SK-N-SH (cell line): ENCODE results near the gene GALM. TPM values are rescaled to one million over a fixed set of nuclear protein-coding genes. Genes with fewer than 3 reads are reported as not detected.

ENCODE experiments used
- CTCF ChIA-PET: fragments of 300-600, 350-600 bp; formaldehyde crosslinking; extraction: SDS; loops from one replicate; lab custom pipeline; 2021; lab: Yijun Ruan, JAX
- POLR2A ChIA-PET: fragments of 350-600 bp; sonication (Branson Sonifier 250); formaldehyde crosslinking; extraction: SDS; loops from one replicate; lab custom pipeline; 2020; ENCODE audit warnings: antibody characterized with exemption, inconsistent platforms; lab: Yijun Ruan, JAX
- DNase-seq: peaks from one replicate; pipeline ENCODE4 v3.0.0; 2012
- H2AFZ ChIP-seq: fragments of 200-600 bp; sonication (generic); 2 replicates; pipeline ENCODE4 v1.8.1; 2016; ENCODE audit warnings: antibody characterized with exemption, mild to moderate bottlenecking, low read depth
- H3F3A ChIP-seq: fragments of 200-600 bp; sonication (generic); replicated peaks from 2 replicates; pipeline ENCODE3; 2016; ENCODE audit warnings: antibody characterized with exemption, mild to moderate bottlenecking; ENCODE audit not compliant: insufficient read depth
- H3K27ac ChIP-seq, 2 experiments: fragments of 200-500 bp in 1 of 2; fragments of 200-600 bp in 1 of 2; sonication (Bioruptor generic) in 1 of 2; sonication (generic), shearing (Covaris generic) in 1 of 2; 2 replicates each; pipeline versions ENCODE4 v1.5.1 to v1.6.1; 2014 to 2016; ENCODE audit warnings: low read depth in 2 of 2, inconsistent platforms in 1 of 2, low read length in 1 of 2, mild to moderate bottlenecking in 1 of 2, mixed read lengths in 1 of 2
- H3K27me3 ChIP-seq: fragments of 200-600 bp; sonication (generic), shearing (Covaris generic); 2 replicates; pipeline ENCODE4 v1.6.1; 2016; ENCODE audit warnings: mixed run types; ENCODE audit not compliant: insufficient read depth
- H3K36me3 ChIP-seq, 2 experiments: fragments of 200-500 bp in 1 of 2; fragments of 200-600 bp in 1 of 2; sonication (Bioruptor generic) in 1 of 2; sonication (generic) in 1 of 2; replicated peaks in 1 of 2; 2 replicates each; pipeline versions ENCODE3 to v1.5.1; 2014 to 2016; ENCODE audit warnings: low read length in 1 of 2, mild to moderate bottlenecking in 1 of 2; ENCODE audit not compliant: insufficient read depth in 2 of 2, control insufficient read depth in 1 of 2
- H3K4me1 ChIP-seq, 2 experiments: fragments of 200-500 bp in 1 of 2; fragments of 200-600 bp in 1 of 2; sonication (Bioruptor generic) in 1 of 2; sonication (generic), shearing (Covaris generic) in 1 of 2; 2 replicates each; pipeline versions ENCODE4 v1.5.1 to v1.6.1; 2014 to 2016; ENCODE audit warnings: low read depth in 1 of 2, low read length in 1 of 2, mixed run types in 1 of 2; ENCODE audit not compliant: insufficient read depth in 2 of 2, control insufficient read depth in 1 of 2
- H3K4me2 ChIP-seq: fragments of 200-600 bp; sonication (generic), shearing (Covaris generic); 2 replicates; pipeline ENCODE4 v1.6.1; 2017; ENCODE audit warnings: mixed run types
- H3K4me3 ChIP-seq, 2 experiments: fragments of 200-500 bp in 1 of 2; fragments of 200-600 bp in 1 of 2; sonication (Bioruptor generic) in 1 of 2; sonication (generic), shearing (Covaris generic) in 1 of 2; 2 replicates each; pipeline versions ENCODE4 v1.5.1 to v1.8.1; 2014 to 2016; ENCODE audit warnings: low read depth in 2 of 2, inconsistent platforms in 1 of 2, low read length in 1 of 2, mild to moderate bottlenecking in 1 of 2, mixed read lengths in 1 of 2, moderate library complexity in 1 of 2
- H3K79me2 ChIP-seq: fragments of 200-600 bp; sonication (generic); 2 replicates; pipeline ENCODE4 v1.8.1; 2017; ENCODE audit warnings: mild to moderate bottlenecking; ENCODE audit not compliant: insufficient read depth
- H3K9ac ChIP-seq: fragments of 200-600 bp; sonication (generic); 2 replicates; pipeline ENCODE4 v1.6.1; 2017; ENCODE audit warnings: mixed run types
- H3K9me2 ChIP-seq: fragments of 200-600 bp; sonication (generic); 2 replicates; pipeline ENCODE4 v1.6.1; 2017; ENCODE audit warnings: mixed run types
- H3K9me3 ChIP-seq: fragments of 200-600 bp; sonication (generic); 2 replicates; pipeline ENCODE4 v1.6.1; 2017; ENCODE audit warnings: mixed run types, mild to moderate bottlenecking, moderate library complexity
- H4K20me1 ChIP-seq: fragments of 200-600 bp; sonication (generic); 2 replicates; pipeline ENCODE4 v1.6.1; 2017; ENCODE audit warnings: mild to moderate bottlenecking, mixed run types; ENCODE audit not compliant: insufficient read depth
- CHD2 ChIP-seq: fragments of 150-350 bp; IDR thresholded peaks from 2 replicates; pipeline ENCODE4 v1.6.1; 2018; ENCODE audit warnings: low read length; ENCODE audit not compliant: partially characterized antibody
- FOXM1 ChIP-seq: IDR thresholded peaks from 2 replicates; pipeline ENCODE4 v1.4.0; 2012; ENCODE audit warnings: low read depth, mild to moderate bottlenecking
- MEF2A ChIP-seq: IDR thresholded peaks from 2 replicates; pipeline ENCODE4 v1.4.0; 2012; ENCODE audit warnings: low read depth, borderline replicate concordance
- NFIC ChIP-seq: IDR thresholded peaks from 2 replicates; pipeline ENCODE4 v1.4.0; 2012; ENCODE audit warnings: borderline replicate concordance
- POLR2AphosphoS5 ChIP-seq: IDR thresholded peaks from 2 replicates; pipeline ENCODE4 v1.6.1; 2012; ENCODE audit warnings: low read depth, low read length
- RAD21 ChIP-seq: IDR thresholded peaks from 2 replicates; pipeline ENCODE4 v1.6.1; 2012; ENCODE audit warnings: mild to moderate bottlenecking, low read length
- RXRA ChIP-seq: IDR thresholded peaks from 2 replicates; pipeline ENCODE4 v1.4.0; 2012; ENCODE audit warnings: low read depth, mild to moderate bottlenecking, borderline replicate concordance
- TAF1 ChIP-seq: IDR thresholded peaks from 2 replicates; pipeline ENCODE4 v1.6.1; 2012; ENCODE audit warnings: low read depth, mild to moderate bottlenecking, low read length, moderate library complexity, borderline replicate concordance
- TCF12 ChIP-seq: IDR thresholded peaks from 2 replicates; pipeline ENCODE4 v1.4.0; 2012
- WGBS: methylation state at CpG from one replicate; pipeline ENCODE4 v1.1.6; 2017; ENCODE audit warnings: low lambda C conversion rate; 5-methylcytosine and 5-hydroxymethylcytosine counted together
- polyA plus RNA-seq, 3 experiments: library from polyadenylated mRNA; depleted of rRNA; stranded (reverse); fragments of >200 nt; gene quantifications; 2 replicates each; pipeline ENCODE4 v1.2.3, GENCODE V29; 2012
- TF ChIP-seq, protein P1 (sequence below): IDR thresholded peaks from 2 replicates; pipeline ENCODE4 v1.4.0; 2012; ENCODE audit warnings: low read depth
- TF ChIP-seq, protein P2 (sequence below): IDR thresholded peaks from 2 replicates; pipeline ENCODE4; 2012
- TF ChIP-seq, protein P3 (sequence below): fragments of 150-350 bp; IDR thresholded peaks from 2 replicates; pipeline ENCODE4 v1.6.1; 2017; ENCODE audit warnings: antibody characterized with exemption, low read length, low read depth, borderline replicate concordance
- TF ChIP-seq, protein P4 (sequence below): IDR thresholded peaks from 2 replicates; pipeline ENCODE4 v1.6.1; 2012; ENCODE audit warnings: mild to moderate bottlenecking, low read depth, low read length, moderate library complexity

Gene GALM
- polyA plus RNA-seq, 1 of the 3 experiments (the other 2 are of a cell fraction) = 17.9 TPM

DNA sequence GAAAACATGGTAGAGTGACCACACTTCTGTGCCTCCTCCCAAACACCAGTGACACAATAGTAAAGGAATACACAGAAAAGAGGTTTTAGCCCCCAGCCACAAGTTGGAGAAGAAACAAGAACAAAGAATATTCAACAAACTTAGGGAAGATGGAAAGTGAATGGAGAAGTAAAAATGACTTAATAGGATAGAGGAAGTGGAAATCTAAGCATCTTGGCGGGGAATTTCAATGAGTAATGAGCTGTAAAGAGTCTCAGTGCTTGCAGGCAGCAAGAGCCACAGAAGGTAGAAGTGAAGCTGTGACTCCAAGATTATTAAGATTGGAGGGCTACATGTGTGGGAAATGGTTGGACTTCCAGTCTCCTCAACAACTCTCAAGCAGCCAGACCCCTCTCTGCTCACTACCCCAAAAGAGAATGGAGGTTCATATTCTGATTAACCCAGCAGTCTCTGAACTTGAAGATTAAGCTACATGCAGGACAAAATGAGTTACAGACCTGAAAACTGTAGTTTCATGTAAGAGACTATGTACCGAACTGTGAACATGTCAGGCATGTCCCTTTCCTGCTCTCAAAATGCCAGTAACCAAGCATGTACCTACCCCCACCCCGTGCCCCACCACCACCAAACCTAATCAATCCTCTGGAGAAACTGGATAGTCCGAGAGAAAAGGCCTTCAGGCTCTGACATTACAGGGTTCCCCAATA lies 46.3 kb upstream of the GALM start:
- no peak overlapping the region for H3K4me3 ChIP-seq
- H3K79me2 ChIP-seq = no peaks in the 10 kb centered on the region
- H4K20me1 ChIP-seq = no peaks in the 10 kb centered on the region
- H3K9me3 ChIP-seq = no peaks in the 10 kb centered on the region
- H3K4me1 ChIP-seq = no peaks in the 10 kb centered on the region
- H3K4me2 ChIP-seq = no peak overlapping the region
- no peaks in the 10 kb centered on the region for H3K27me3 ChIP-seq
- peak overlapping the region; percentile 35; the same call in 1 of the 2 replicates for H2AFZ ChIP-seq
- TF ChIP-seq, protein P1, sequence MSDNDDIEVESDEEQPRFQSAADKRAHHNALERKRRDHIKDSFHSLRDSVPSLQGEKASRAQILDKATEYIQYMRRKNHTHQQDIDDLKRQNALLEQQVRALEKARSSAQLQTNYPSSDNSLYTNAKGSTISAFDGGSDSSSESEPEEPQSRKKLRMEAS = no peak
- H3K9me2 ChIP-seq = no peaks in the 10 kb centered on the region
- H3K27ac ChIP-seq = peak overlapping the region in 1 of 2 experiments; percentile 26; a peak in 1 of 4 replicates
- POLR2A ChIA-PET = no interaction called here
- WGBS = 76% methylated on average over 4 of the region's 4 CpGs
- H3K36me3 ChIP-seq = no peaks in the 10 kb centered on the region
- no peaks in the 10 kb centered on the region for H3F3A ChIP-seq
- DNase-seq = no peak
- CTCF ChIA-PET = interaction anchor here (1.1 to 3.6 kb wide), 2 partner anchors 16 to 38 kb away, joined by 3 to 14 read pairs; no protein-coding TSS in a partner anchor
- no peak overlapping the region for H3K9ac ChIP-seq

DNA sequence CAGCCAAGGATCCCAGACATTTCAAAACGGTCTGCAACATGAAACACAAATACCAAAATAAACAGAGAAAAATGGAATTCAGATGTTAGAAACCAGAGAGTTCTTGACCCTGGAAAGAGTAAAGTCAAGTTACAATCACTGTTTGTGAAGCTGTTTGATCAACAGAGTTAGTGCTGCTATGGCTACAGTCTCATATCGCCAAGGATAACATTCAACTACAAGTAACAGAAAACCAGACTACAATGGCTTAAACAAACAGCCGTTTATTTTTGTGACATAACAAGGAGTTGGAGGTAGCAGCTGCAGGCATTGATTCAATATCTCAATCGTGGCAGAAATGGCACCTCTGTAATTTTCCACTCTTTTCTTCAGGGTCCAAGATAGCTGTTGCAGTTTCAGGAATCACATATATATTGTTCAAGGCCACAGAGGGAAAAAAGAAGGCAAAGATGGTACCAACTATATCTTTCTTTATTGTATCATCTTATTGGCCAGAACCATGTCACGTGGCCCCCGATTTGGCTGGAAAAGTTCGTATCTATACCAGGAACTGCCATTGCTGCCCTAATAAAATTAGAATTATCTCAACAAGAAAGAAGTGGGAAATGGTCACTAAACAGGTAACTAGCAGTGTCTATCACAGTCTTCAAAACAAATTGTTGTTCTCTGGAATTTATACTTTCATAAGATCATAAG lies 45.5 kb upstream of the GALM start:
- Histone ChIP-seq H3K4me3 (no peak overlapping the region), H3K27ac (peak overlapping the region in 1 of 2 experiments; percentile 26; a peak in 1 of 4 replicates), H3K9me2 (no peaks in the 10 kb centered on the region), H3K79me2 (no peaks in the 10 kb centered on the region)
- ChIA-PET POLR2A (no interaction called here), CTCF (interaction anchor here (1.1 to 3.6 kb wide), 2 partner anchors 16 to 39 kb away, joined by 3 to 14 read pairs; no protein-coding TSS in a partner anchor)
- no peak for DNase-seq
- WGBS = 69% methylated on average over 7 of the region's 7 CpGs
- TF ChIP-seq MEF2A = no peak
- TF ChIP-seq, protein P2, sequence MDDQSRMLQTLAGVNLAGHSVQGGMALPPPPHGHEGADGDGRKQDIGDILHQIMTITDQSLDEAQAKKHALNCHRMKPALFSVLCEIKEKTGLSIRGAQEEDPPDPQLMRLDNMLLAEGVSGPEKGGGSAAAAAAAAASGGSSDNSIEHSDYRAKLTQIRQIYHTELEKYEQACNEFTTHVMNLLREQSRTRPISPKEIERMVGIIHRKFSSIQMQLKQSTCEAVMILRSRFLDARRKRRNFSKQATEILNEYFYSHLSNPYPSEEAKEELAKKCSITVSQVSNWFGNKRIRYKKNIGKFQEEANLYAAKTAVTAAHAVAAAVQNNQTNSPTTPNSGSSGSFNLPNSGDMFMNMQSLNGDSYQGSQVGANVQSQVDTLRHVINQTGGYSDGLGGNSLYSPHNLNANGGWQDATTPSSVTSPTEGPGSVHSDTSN = no peak
- TF ChIP-seq CHD2 = no peak
- TF ChIP-seq TAF1 = no peak
- no peak for TF ChIP-seq RXRA
- TF ChIP-seq, protein P3, sequence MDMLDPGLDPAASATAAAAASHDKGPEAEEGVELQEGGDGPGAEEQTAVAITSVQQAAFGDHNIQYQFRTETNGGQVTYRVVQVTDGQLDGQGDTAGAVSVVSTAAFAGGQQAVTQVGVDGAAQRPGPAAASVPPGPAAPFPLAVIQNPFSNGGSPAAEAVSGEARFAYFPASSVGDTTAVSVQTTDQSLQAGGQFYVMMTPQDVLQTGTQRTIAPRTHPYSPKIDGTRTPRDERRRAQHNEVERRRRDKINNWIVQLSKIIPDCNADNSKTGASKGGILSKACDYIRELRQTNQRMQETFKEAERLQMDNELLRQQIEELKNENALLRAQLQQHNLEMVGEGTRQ = no peak
- TF ChIP-seq, protein P4, sequence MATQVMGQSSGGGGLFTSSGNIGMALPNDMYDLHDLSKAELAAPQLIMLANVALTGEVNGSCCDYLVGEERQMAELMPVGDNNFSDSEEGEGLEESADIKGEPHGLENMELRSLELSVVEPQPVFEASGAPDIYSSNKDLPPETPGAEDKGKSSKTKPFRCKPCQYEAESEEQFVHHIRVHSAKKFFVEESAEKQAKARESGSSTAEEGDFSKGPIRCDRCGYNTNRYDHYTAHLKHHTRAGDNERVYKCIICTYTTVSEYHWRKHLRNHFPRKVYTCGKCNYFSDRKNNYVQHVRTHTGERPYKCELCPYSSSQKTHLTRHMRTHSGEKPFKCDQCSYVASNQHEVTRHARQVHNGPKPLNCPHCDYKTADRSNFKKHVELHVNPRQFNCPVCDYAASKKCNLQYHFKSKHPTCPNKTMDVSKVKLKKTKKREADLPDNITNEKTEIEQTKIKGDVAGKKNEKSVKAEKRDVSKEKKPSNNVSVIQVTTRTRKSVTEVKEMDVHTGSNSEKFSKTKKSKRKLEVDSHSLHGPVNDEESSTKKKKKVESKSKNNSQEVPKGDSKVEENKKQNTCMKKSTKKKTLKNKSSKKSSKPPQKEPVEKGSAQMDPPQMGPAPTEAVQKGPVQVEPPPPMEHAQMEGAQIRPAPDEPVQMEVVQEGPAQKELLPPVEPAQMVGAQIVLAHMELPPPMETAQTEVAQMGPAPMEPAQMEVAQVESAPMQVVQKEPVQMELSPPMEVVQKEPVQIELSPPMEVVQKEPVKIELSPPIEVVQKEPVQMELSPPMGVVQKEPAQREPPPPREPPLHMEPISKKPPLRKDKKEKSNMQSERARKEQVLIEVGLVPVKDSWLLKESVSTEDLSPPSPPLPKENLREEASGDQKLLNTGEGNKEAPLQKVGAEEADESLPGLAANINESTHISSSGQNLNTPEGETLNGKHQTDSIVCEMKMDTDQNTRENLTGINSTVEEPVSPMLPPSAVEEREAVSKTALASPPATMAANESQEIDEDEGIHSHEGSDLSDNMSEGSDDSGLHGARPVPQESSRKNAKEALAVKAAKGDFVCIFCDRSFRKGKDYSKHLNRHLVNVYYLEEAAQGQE = no peak
- no peak for TF ChIP-seq RAD21
- no peak for TF ChIP-seq FOXM1
- TF ChIP-seq TCF12 = no peak
- no peak for TF ChIP-seq NFIC
- no peak for TF ChIP-seq POLR2AphosphoS5
- TF ChIP-seq, all 33 proteins: peak for 0
- no peaks in the 10 kb centered on the region for H3F3A ChIP-seq
- H3K27me3 ChIP-seq = no peaks in the 10 kb centered on the region
- no peaks in the 10 kb centered on the region for H3K9me3 ChIP-seq
- H2AFZ ChIP-seq = no peak overlapping the region
- H3K4me1 ChIP-seq = no peaks in the 10 kb centered on the region
- H4K20me1 ChIP-seq = no peaks in the 10 kb centered on the region
- H3K9ac ChIP-seq = no peak overlapping the region
- H3K4me2 ChIP-seq = no peak overlapping the region
- H3K36me3 ChIP-seq = no peaks in the 10 kb centered on the region
